Neural progenitor cell (in vitro differentiated cells): ENCODE measurements around the gene GPR85.

Experiments used
- CTCF ChIP-seq: fragments of 200-600 bp; sonication (generic); IDR thresholded peaks from 2 replicates; pipeline ENCODE4 v1.5.1; 2017; ENCODE audit warnings: antibody characterized with exemption, mild to moderate bottlenecking
- EZH2 ChIP-seq: fragments of 200-600 bp; sonication (generic); IDR thresholded peaks from 2 replicates; pipeline ENCODE4 v1.6.1; 2017; ENCODE audit warnings: antibody characterized with exemption, mild to moderate bottlenecking, moderate library complexity
- EZH2phosphoT487 ChIP-seq: fragments of 200-600 bp; sonication (generic); IDR thresholded peaks from 2 replicates; pipeline ENCODE4 v1.6.1; 2017; ENCODE audit warnings: antibody characterized with exemption

- TF ChIP-seq CTCF (no peak), EZH2 (no peak), EZH2phosphoT487 (no peak)
Measured at GRCh38 chr7:113118074-113118959, 31.7 kb upstream of the GPR85 start, which contains the start of gene SMIM30.
